Measurements from ENCODE around the gene USP28.
"Not testable (repeated sequence)": the region's sequence is repeated elsewhere in the genome, so short reads cannot be mapped to it uniquely, and the experiment has no call there.

The USP28 gene

GRCh38 chr11:113778111-113778910 lies 97.1 kb downstream of the USP28 start:
- no peak for TF ChIP-seq CTCF (IDR thresholded peaks at IDR 0.05; ENCODE audit: control extremely low read depth, extremely low read depth, low read depth, missing control alignments)
- no peak for DNase-seq (ENCODE audit: extremely low spot score)
- ChIA-PET POLR2A (no interaction called here), CTCF (no interaction called here)

GRCh38 chr11:113774174-113774503 lies 101.2 kb downstream of the USP28 start:
- TF ChIP-seq CTCF (IDR thresholded peaks at IDR 0.05; ENCODE audit: control extremely low read depth, extremely low read depth, low read depth, missing control alignments): no peak
- POLR2A ChIA-PET: no interaction called here
- CTCF ChIA-PET: interaction anchor here (1.0 to 1.8 kb wide), 6 partner anchors 25 to 336 kb away, joined by 3 to 13 read pairs (median 6); no protein-coding TSS in a partner anchor
- DNase-seq (ENCODE audit: extremely low spot score): no peak

- DNase-seq (ENCODE audit: extremely low spot score): peak; percentile 91
- peak; percentile 77 for TF ChIP-seq CTCF (IDR thresholded peaks at IDR 0.05; ENCODE audit: control extremely low read depth, extremely low read depth, low read depth, missing control alignments)
- ChIA-PET POLR2A (no interaction called here), CTCF (interaction anchor here (0.6 to 1.8 kb wide), 24 partner anchors 8 to 477 kb away, joined by 3 to 13 read pairs (median 4); no protein-coding TSS in a partner anchor)
These were observed 101.8 kb downstream of the USP28 start, which contains the start of gene ZW10 for GRCh38 chr11:113773416-113774173. ZW10 (minus strand) TSS chr11:113773692; CDS start chr11:113773666, 26 bp downstream.

- ChIA-PET POLR2A (no interaction called here), CTCF (interaction anchor here (0.6 to 1.8 kb wide), 24 partner anchors 9 to 476 kb away, joined by 3 to 13 read pairs (median 4); no protein-coding TSS in a partner anchor)
- no peak for DNase-seq (ENCODE audit: extremely low spot score)
- TF ChIP-seq CTCF (IDR thresholded peaks at IDR 0.05; ENCODE audit: control extremely low read depth, extremely low read depth, low read depth, missing control alignments): no peak
These were observed 102.3 kb downstream of the USP28 start for GRCh38 chr11:113773092-113773415.

GRCh38 chr11:113771964-113772363 lies 103.4 kb downstream of the USP28 start:
- ChIA-PET POLR2A (no interaction called here), CTCF (interaction anchor here (1.4 to 1.7 kb wide), 2 partner anchors 10 to 466 kb away, joined by 4 read pairs; no protein-coding TSS in a partner anchor)
- no peak for TF ChIP-seq CTCF (IDR thresholded peaks at IDR 0.05; ENCODE audit: control extremely low read depth, extremely low read depth, low read depth, missing control alignments)
- DNase-seq (ENCODE audit: extremely low spot score): no peak

GRCh38 chr11:113764527-113765219 lies 110.7 kb downstream of the USP28 start:
- CTCF ChIA-PET: interaction anchor here (1.6 kb wide), 1 partner anchor 8 kb away, joined by 8 read pairs; the partner anchor contains the start of gene ZW10
- POLR2A ChIA-PET: no interaction called here
- no peak for TF ChIP-seq CTCF (IDR thresholded peaks at IDR 0.05; ENCODE audit: control extremely low read depth, extremely low read depth, low read depth, missing control alignments)
- no peak for DNase-seq (ENCODE audit: extremely low spot score)

- DNase-seq (ENCODE audit: extremely low spot score); POLR2A ChIA-PET: not testable (repeated sequence)
- CTCF ChIA-PET: interaction anchor here (1.5 kb wide), 1 partner anchor 498 kb away, joined by 4 read pairs; no protein-coding TSS in a partner anchor
These were observed 112.3 kb downstream of the USP28 start for GRCh38 chr11:113763040-113763439.
